H1 (cell line): ENCODE data around the gene MTMR8.

Experiments
- EP300 ChIP-seq, 2 experiments: IDR thresholded peaks; 1 replicate in 1 of 2; 2 replicates in 1 of 2; pipeline ENCODE4 v1.6.1; 2011 to 2012; ENCODE audit warnings: low read depth in 2 of 2, low read length in 2 of 2, mild to moderate bottlenecking in 2 of 2, borderline replicate concordance in 1 of 2, inconsistent platforms in 1 of 2, moderate library complexity in 1 of 2
- EZH2 ChIP-seq: fragments of 200-600 bp; sonication (generic); IDR thresholded peaks from 2 replicates; pipeline ENCODE4 v1.7.1; 2012; ENCODE audit warnings: low read depth, mild to moderate bottlenecking, moderate library complexity, low read length, inconsistent platforms; ENCODE audit not compliant: severe bottlenecking
- HDAC6 ChIP-seq: IDR thresholded peaks from one replicate; pipeline ENCODE4 v1.7.1; 2012; ENCODE audit warnings: low read depth, mild to moderate bottlenecking, inconsistent platforms, low read length, moderate library complexity
- POLR2A ChIP-seq, 2 experiments: IDR thresholded peaks; 1 replicate in 1 of 2; 2 replicates in 1 of 2; pipeline ENCODE4 v1.6.1; 2011; ENCODE audit warnings: low read depth in 2 of 2, low read length in 2 of 2, mild to moderate bottlenecking in 2 of 2; ENCODE audit errors: control extremely low read depth in 1 of 2
- POLR2AphosphoS5 ChIP-seq: IDR thresholded peaks from 2 replicates; pipeline ENCODE4 v1.6.1; 2011; ENCODE audit warnings: low read depth, low read length
- RFX5 ChIP-seq: IDR thresholded peaks from 2 replicates; pipeline ENCODE4 v1.6.1; 2011; ENCODE audit warnings: low read depth, low read length, improper control_type of control experiment, borderline replicate concordance
- RXRA ChIP-seq: IDR thresholded peaks from 2 replicates; pipeline ENCODE4 v1.6.1; 2011; ENCODE audit warnings: low read depth, mild to moderate bottlenecking, low read length, moderate library complexity; ENCODE audit not compliant: insufficient read depth
- SIX5 ChIP-seq: IDR thresholded peaks from 2 replicates; pipeline ENCODE4 v1.6.1; 2011; ENCODE audit warnings: mild to moderate bottlenecking, low read depth, low read length
- SP2 ChIP-seq: IDR thresholded peaks from 2 replicates; pipeline ENCODE4 v1.6.1; 2012; ENCODE audit warnings: mild to moderate bottlenecking, low read length, inconsistent platforms
- TBP ChIP-seq: IDR thresholded peaks from 2 replicates; pipeline ENCODE4 v1.6.1; 2011; ENCODE audit warnings: low read depth, low read length, improper control_type of control experiment
- TF ChIP-seq, protein P1 (sequence below): IDR thresholded peaks from 2 replicates; pipeline ENCODE4 v1.6.1; 2012; ENCODE audit warnings: inconsistent platforms
- TF ChIP-seq, protein P2 (sequence below), 3 experiments: IDR thresholded peaks; 1 replicate in 2 of 3; 2 replicates in 1 of 3; pipeline versions ENCODE4 v1.5.1 to v1.6.1; 2011; ENCODE audit warnings: low read length in 3 of 3, mild to moderate bottlenecking in 3 of 3, inconsistent platforms in 2 of 3, low read depth in 1 of 3, moderate library complexity in 1 of 3; ENCODE audit not compliant: insufficient read depth in 1 of 3; ENCODE audit errors: control extremely low read depth in 1 of 3
- TF ChIP-seq, protein P3 (sequence below): IDR thresholded peaks from 2 replicates; pipeline ENCODE4 v1.6.1; 2012; ENCODE audit warnings: low read length, inconsistent platforms
- TF ChIP-seq, protein P4 (sequence below): IDR thresholded peaks from 2 replicates; pipeline ENCODE4 v1.6.1; 2011; ENCODE audit warnings: low read length, improper control_type of control experiment

DNA sequence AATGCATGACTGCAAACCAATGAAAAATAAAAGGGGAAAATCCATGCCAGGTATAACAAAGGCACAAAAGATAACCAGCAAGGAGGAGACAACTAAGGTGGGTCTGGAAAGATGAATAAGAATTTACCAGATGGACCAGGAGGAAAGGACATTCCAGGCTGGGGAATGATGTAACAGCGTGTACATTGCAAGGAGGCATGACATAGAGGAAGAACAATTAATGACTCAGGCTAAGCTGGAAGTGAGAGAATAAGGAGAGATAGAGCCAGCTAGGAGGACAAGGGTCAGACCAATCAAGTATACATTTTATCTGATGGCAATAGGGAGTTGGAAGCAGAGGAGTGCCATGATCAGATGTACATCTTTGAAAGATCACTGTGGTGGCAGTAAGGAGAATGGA, 57.0 kb downstream of the MTMR8 start:
- TF ChIP-seq RFX5 (no peak), EP300 (IDR thresholded peaks at IDR 0.05; ENCODE audit: borderline replicate concordance in 1 of 2, low read depth in 2 of 2, low read length in 2 of 2) (no peak), SP2 (no peak), RXRA (no peak), TBP (no peak), POLR2A (IDR thresholded peaks at IDR 0.05; ENCODE audit: control extremely low read depth in 1 of 2, low read depth in 2 of 2, low read length in 2 of 2) (no peak), SIX5 (no peak), EZH2 (no peak), POLR2AphosphoS5 (no peak), HDAC6 (no peak)
- TF ChIP-seq, protein P1, sequence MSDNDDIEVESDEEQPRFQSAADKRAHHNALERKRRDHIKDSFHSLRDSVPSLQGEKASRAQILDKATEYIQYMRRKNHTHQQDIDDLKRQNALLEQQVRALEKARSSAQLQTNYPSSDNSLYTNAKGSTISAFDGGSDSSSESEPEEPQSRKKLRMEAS, result no peak
- TF ChIP-seq, protein P2, sequence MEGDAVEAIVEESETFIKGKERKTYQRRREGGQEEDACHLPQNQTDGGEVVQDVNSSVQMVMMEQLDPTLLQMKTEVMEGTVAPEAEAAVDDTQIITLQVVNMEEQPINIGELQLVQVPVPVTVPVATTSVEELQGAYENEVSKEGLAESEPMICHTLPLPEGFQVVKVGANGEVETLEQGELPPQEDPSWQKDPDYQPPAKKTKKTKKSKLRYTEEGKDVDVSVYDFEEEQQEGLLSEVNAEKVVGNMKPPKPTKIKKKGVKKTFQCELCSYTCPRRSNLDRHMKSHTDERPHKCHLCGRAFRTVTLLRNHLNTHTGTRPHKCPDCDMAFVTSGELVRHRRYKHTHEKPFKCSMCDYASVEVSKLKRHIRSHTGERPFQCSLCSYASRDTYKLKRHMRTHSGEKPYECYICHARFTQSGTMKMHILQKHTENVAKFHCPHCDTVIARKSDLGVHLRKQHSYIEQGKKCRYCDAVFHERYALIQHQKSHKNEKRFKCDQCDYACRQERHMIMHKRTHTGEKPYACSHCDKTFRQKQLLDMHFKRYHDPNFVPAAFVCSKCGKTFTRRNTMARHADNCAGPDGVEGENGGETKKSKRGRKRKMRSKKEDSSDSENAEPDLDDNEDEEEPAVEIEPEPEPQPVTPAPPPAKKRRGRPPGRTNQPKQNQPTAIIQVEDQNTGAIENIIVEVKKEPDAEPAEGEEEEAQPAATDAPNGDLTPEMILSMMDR (IDR thresholded peaks at IDR 0.05; ENCODE audit: control extremely low read depth in 1 of 3, insufficient read depth in 1 of 3, low read depth in 1 of 3, low read length in 3 of 3), result no peak
- TF ChIP-seq, protein P3, sequence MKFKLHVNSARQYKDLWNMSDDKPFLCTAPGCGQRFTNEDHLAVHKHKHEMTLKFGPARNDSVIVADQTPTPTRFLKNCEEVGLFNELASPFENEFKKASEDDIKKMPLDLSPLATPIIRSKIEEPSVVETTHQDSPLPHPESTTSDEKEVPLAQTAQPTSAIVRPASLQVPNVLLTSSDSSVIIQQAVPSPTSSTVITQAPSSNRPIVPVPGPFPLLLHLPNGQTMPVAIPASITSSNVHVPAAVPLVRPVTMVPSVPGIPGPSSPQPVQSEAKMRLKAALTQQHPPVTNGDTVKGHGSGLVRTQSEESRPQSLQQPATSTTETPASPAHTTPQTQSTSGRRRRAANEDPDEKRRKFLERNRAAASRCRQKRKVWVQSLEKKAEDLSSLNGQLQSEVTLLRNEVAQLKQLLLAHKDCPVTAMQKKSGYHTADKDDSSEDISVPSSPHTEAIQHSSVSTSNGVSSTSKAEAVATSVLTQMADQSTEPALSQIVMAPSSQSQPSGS, result no peak
- TF ChIP-seq, protein P4, sequence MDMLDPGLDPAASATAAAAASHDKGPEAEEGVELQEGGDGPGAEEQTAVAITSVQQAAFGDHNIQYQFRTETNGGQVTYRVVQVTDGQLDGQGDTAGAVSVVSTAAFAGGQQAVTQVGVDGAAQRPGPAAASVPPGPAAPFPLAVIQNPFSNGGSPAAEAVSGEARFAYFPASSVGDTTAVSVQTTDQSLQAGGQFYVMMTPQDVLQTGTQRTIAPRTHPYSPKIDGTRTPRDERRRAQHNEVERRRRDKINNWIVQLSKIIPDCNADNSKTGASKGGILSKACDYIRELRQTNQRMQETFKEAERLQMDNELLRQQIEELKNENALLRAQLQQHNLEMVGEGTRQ, result no peak
